ENCODE results near the gene PPP1R16B.

The PPP1R16B gene

DNA sequence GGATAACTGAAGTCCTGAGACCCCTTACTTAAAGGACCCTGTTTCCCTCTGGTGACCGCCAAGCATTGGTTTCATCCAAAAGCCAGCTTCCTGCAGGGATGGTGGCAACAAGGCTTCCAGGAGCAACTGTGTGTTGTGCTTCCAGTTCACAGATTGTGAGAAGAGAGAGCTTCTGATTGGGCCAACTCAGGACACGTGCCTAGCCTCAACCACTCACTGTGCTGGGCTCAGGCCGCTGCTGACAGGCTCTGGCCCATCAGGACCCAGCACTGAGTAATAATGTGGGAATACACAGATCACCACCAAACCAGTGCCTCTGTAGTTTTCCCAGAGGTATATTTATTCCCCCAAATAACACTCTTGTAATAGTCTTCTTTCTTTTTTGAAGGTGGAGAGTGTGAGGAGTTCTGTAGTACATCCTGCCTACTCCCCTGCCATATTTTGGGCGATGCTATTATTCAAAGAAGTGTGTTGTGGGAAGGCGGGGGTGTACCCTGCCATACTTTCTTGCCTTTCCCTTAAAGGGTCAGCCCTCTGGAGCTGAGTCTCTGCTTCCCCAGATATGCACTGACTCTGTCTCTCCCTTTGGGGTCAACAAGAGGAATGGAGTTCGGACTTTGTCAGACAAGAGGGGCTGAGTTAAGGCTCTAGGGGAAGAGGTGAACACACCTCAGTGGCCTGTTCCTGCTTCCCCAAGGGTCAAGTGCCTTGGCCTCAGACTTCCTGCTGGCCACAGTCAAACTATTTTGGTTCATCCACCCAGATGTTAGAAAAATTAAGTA, 23.2 kb downstream of the PPP1R16B start:
- no peak for DNase-seq

DNA sequence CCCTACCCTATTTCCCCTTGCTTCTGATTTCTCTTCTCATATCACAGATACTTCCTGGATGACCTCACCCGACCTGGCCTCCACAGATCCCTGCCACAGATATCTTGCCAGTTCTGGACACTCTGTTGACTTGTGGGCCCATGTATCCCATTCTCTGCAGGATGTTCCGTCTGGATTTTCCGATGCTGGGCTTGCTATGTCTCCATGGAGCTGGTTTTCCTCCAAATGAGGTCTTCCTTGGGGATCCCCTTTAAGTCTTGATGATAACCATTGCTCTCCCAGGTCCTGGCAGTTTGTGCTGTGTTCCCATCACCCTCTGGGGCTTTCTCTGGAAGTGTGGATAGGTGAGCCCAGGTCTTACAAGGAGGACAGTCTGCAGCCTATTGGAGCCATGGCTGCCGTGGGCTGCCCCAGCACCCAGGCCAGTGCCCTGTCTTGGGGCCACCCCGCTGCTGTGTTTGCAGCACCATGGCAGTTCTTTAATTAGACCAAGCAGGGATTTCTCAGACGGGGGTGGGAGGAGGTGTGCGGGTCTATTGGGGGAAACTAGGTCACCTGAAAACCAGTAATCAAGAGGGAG, 23.9 kb downstream of the PPP1R16B start:
- no peak for DNase-seq

DNA sequence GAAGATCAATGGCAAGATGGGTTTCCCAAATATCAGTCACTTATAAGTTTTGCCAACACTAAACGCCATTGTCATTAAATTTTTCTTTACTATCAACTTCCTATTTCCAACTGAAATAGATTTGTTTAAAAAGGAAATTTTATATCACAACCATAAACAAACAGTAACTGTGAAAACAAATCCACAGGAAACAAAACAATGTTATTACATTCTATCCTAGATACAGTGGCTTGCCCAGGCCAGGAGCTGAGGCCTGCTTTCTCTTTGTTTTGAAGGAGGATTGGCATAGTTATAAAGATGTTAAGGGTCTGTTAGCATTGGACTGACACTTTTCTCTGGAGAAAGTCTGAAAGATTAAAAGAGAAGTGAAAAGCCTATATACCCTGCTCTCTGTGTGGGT, 24.9 kb downstream of the PPP1R16B start:
- DNase-seq: no peak

DNA sequence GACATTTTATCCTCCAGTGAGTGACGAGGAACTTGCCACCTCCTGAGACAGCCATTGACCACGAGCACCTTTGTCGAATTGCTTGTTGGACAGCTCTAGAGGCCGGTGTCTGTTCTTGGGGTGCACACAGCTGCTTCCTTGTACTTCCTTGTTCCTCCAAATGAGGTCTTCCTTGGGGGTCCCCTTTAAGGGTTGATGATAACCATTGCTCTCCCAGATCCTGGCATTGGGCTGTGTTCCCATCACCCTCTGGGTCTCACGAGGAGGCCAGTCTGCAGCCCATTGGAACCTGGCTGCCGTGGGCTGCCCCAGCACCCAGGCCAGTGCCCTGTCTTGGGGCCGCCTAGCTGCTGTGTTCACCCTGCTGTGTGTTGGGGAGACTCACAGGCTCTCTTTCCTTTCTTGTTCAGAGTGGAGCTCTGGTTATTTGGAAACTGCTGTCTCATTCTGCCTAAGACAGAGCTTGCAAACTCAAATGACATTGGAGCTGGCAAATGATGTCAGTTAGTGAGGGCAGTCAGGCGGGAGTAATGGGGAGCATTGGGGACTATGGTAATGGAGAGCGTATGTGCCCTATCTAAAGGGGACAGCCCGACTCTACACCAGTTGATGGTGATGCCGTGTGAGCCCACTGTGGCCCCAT, 25.7 kb downstream of the PPP1R16B start:
- no peak for DNase-seq

DNA sequence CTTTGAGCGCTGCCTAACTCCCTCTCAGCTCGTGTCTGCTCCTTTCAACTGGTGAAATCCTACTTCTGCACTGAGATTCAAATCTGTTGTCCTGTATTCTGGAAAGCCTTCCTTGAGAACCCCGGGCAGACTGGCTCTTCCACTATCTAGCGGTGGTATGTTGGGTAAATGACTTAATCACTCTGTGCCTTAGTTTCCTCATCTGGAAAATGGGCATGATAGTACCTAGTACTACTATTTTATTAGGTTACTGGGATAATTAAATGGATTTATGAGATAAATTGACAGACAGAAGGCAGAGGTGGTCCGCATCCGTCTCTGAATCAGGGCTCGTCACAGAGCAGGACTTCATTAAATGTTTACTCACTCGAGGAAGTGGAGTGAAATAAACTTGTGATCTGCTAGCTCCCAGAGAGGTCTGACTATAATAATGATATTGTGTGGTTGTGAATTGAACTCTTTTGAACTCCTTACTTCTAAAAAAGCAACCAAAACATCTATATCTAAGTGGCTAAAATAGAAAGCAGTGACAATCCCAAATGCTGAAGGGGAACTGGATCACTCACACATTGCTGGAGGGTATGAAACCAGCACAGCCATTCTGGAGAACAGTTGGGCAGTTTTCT, 26.6 kb downstream of the PPP1R16B start:
- no peak for DNase-seq

DNA sequence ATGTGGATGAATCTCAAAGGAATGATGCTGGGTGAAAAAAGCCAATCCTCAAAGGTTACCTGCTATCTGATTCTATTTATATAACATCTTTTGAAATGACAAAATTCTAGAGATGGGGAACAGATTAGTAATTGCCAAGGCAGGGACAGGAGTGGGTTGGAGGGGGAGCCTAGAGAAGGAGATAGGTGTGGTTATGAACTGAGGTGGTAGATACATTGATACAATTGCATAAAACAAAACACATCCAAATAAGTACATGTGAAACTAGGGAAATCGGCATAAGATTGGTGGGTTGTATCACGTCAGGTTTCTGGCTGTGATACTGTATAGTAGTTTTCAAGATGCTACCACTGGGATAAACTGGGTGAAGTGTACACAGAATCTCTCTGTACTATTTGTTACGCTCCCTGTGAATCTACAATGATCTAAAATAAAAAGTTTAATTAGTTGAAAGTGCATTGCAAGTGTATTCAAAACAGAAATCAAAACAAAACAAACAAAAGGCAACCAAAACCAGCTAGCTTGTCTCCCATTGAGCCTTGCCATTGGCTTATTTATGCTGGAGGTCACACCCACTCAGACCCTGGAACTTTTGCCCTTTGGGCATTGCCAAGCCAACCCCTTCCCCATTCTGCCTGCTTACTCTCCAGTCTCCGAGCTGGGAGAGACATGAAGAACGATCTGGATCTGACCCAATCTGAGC, 27.8 kb downstream of the PPP1R16B start:
- no peak for DNase-seq

DNA sequence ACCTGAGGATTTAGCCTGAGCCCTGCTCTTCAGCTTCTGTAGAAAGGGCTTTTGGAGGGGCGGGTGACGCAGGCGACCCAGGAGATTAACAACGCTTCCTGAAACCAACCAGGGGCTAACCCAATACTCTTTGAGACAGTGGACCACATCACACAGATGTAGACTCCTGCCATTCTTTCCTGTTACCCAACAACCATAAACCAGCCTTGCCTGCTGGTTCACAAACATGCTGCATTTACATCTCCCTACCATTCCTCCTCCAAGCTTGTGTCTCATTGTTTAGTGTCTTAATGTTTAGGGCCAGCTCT, 28.3 kb downstream of the PPP1R16B start:
- no peak for DNase-seq

DNA sequence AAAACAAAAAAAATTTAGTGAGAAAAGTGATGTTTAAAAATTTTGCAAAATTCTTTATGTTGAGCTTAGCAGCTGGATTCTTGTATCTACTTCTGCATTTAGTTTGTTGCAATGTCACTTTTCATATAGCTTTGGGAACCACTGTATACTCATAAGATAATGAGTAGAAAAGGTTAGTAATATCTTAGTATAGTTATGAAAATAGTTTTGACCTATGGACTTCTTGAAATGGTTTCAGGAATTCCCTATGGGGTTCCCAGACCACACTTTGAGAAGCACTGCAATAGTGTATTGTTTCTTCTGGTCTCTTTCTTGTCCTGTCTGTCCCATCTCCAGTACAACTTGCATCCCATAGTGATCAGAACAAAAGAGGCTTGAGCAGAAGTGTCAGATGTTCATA, 29.4 kb downstream of the PPP1R16B start:
- DNase-seq: no peak

DNA sequence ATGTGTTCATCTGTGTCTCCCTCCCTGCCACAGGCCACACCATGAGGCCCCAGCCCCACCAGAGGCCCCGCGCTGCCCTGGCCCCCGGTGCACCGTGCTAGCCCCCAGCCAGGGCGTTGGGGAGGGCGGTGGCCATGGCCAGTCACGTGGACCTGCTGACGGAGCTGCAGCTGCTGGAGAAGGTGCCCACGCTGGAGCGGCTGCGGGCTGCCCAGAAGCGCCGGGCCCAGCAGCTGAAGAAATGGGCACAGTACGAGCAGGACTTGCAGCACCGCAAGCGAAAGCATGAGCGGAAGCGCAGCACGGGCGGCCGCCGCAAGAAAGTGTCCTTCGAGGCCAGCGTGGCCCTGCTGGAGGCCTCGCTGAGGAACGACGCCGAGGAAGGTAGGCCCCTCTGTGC, 30.3 kb downstream of the PPP1R16B start:
- no peak for DNase-seq

DNA sequence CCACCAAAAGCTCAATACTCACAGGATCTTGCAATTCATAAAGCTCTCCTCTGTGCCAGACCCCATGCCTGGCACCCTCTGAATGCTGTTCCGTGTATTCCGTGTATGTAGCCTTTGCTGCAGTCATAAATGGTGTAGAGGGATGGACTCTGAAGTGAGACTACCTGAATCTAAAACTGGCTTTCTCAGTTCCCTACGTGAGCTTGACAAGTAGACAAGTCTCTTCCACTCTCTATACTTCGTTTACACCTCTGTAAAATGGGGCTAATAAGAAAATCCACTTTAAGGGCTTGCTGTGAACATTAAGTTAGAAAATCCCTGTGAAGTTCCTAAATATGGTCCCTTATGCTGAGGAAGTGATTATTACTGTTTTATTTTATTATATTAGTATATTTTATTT, 31.5 kb downstream of the PPP1R16B start:
- DNase-seq: no peak

DNA sequence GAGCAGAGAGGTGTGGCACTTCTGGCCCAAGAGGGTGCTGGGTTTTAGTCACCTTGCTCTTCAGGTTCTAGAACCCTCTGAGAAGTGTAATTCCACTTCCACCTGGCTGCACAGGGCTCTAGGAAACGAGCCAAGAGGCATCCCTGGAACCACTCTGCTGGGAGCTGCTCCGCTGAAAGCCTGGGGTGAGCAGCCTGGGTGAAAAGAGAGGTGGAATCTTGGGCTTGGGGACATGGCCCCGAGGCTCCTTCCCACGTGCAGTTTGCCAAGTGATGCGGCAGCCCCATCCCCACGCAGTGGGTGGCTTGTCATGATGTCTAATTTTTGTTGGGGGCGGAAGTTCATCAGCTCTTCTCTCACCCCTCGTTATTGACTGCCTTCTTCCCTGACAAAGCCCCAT, 32.8 kb downstream of the PPP1R16B start:
- DNase-seq: no peak

DNA sequence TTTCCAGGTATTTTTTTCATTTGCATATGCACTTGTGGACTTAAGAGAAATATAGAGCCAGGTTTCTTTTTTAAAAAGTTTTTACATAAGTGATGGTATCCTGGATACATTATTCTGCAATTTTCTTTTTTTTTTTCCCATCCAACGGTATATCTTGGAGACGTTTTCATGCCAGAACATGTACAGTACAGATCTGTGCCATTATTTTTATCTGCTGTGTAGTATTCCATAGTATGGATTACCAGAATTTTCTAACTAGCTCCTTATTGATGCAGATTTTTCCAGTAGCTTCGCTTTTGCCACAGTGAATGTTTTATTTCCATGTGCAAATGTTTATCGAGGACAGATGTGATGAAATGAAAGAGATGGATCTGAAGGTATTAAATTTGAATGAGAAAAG, 34.1 kb downstream of the PPP1R16B start:
- no peak for DNase-seq

DNA sequence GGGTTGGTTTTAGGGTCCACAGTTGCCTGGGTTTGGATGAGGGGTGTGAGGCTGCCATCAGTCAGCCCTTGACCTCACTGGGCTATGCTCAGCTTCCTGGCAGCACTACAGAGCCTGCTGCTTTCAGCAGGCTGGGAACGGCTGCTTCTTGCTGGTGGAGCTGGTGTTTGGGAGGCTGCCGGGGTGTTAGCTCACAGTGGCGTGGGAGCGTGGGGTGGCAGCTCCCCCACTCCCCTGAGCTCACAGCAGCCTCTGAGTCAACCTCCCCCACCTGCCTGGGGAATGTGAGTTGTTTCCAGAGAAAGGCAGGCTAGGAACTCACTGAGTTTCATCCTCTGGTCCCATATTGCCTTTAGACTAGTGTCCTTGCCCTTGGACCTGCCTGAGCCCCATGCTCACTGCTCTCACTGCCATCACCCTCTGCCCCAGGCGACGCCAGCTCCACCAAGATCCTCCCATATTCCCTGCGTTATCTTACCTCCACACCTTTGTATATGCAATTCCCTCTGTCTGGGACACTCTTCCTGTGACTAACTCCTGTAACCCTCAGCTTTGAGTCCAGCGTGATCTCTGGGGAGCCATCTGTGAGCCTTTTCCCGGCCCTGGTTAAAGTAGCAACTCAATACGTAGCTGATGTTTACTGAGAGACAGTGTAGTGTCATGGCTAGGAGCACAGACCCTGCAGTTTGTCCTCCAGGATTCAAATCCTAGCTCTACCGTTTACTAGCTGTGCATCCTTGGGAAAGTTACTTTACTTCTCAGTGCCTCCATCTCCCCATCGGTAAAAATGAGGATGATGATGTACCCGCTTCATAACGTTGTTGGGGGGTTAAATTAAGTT, 34.8 kb downstream of the PPP1R16B start:
- DNase-seq: no peak

DNA sequence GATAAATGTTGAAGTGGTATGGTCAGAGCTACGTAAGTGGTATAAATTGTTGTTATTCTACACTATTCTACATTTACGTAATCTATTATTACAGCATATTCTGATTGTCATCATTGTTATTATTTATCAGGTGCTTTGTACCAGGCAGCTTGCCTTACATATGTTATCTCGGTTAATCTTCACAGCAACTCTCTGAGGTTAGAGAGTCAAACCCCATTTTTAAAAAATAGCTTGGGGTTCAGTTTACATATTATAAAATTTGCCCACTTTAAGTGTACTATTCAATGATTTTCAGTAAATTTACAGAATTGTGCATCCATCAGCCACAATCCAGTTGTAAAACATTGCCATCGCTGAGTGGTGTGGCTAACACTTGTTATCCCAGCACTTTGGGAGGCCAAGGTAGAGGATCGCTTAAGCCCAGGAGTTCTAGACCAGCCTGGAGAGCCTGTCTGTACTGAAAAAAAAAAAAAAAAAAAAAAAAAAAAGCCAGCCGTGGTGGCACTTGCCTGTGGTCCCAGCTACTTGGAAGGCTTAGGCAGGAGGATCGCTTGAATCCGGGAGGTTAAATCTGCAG, 35.5 kb downstream of the PPP1R16B start:
- DNase-seq: no peak

DNA sequence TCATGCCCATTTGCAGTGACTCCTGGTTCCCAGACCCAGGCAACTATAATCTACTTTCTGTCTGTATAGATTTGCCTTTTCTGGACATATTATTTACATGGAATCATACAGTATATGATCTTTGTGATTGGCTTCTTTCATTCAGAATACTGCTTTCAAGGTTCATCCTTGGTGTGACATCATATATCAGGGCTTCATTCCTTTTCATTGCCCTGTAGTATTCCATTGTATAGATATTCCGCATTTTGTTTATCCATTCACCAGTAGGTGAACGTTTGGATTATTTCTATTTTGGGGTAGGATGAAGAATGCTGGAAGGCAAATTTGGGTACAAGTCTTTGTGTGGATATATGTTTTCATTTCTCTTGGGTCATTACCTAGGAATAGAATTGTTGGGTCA, 36.1 kb downstream of the PPP1R16B start:
- no peak for DNase-seq

DNA sequence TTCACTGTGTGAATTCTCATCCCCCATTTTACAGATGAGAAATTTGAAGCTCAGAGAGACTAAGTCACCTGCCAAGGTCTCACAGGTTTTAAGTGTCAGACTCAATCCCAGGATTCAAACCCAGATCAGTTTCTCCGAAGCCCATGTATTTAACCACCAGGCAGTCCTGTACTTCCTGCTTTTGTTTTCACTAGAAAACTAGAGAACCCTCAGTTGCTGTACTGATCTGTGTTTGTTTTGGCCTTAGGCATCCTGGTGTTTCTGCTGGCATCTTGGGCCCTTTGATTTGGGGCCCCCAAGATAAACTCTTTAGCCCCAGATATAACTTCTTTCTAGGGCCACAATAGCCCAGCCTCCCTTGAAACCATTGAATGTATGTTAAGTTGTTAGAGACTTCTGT, 36.5 kb downstream of the PPP1R16B start:
- DNase-seq: no peak

DNA sequence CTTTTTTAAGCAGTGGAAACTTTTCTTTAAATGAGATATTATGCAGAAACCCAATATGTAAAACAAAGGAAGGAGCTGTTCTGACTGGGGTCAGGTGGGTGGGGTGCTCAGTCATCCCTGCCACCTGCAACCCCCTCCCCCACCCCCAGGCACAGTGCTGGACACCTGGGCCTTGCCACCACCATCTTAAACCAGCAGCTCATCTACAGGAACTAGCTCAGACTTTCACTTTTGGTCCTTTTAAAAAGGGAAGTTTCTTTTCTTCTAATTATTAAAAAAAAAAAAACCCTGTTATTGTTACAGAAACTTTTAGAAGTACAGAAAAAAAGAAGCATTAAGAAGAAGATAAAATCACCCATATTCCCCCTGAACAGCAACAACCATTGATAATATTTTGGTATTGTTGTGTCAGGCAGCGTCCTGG, 37.1 kb downstream of the PPP1R16B start:
- peak; percentile 19 for DNase-seq

DNA sequence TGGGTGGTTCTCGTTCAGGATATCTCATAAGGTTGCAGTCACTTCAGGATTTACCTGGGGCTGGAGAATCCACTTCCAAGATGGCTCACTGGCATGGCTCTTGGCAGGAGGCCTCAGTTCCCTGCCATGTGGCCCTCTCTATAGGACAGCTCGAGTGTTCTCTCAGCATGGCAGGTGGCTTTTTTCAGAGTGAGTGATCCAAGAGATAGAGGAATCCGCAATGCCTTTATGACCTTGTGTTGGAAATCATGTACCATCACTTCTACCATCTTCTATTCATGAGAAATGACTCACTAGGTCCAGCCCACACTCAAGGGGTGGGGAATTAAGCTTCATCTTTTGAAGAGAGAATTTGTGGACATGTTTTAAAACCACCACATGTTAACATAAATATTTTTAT, 37.8 kb downstream of the PPP1R16B start:
- DNase-seq: no peak

DNA sequence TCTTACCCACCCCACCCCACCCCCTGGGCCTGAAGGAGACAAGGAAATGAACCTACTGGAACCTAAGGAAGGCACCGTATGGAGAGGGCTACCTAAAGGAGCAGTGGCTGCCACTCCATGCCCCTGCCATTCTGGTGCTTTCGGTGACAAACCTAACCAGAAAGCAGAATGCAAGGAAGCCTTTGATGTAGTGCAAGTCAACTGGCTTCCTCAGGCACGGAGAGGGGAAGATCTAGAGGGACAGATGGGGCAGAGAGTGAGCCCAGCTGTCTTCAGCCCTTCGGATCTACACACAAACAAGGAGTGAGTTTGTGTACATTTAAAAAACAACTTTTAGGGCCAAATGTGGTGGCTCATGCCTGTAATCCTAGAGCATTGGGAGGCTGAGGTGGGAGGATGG, 39.5 kb downstream of the PPP1R16B start:
- no peak for DNase-seq

DNA sequence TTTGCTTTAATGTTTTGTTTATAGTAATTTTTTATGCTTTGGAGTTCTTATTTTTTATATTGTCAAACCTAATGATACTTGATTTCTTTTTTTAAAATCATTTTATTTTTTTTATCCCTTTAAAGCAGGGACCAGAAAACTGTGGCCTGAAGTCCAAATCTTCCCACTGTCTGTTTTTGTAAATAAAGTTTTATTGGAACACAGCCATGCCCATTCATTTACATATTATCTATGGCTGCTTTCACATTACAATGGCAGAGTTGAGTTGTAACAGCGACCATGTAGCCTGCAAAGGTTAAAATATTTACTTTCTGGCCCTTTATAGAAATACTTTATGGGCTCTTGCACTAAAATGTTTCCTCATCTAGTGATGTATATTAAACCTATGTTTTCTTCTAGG, 42.3 kb downstream of the PPP1R16B start:
- no peak for DNase-seq

DNA sequence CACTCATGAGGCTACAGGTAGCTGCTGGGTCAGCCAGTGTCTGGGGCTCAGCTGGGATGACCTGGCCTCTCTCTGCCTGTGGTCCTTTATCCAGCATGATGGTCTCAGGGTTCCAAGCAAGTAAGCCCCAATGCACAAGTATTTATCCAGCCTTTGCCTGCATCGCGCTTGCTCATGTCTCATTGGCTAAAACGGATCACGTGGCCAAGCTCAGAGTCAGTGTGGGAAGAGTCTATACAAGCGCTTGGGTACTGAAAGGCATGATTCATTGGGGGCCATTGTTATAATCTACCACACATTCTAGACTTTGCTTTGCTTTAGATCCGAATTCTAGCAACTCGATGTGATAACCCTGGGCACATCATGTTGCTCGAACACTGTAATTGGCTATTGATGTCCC, 48.3 kb downstream of the PPP1R16B start:
- DNase-seq: no peak

DNA sequence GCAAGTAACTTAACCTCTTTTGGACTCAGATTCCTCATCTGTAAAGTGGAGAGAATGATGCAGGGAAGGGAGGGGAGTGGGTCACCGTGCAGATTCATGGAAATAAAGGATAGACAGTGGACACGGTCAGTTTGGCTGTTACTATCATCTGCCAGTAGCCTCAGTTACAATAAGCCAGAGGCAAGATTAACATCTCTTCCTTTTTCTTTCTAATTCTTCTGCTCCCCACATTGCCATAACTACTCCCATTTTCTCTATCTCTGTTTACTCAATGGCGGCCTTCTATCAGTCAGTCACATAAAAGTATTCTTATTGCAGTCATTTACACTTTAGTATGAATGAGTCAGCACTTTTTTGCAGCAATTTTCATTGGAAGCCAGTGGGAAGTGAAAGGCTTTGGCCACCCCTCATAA, 49.2 kb downstream of the PPP1R16B start:
- no peak for DNase-seq

Data from hematopoietic multipotent progenitor cell treated with erythropoietin and hydrocortisone succinate and interleukin-3 and kit ligand, for 6 days (in vitro differentiated cells).